Left hindlimb (tissue), 1 donor: ENCODE results near the gene TSHZ2.

Experiments
- DNase-seq: peaks from one replicate; pipeline ENCODE4 v3.0.0-alpha.2; 2018

TSHZ2 gene

GRCh38 chr20:53328961-53329360, 356.8 kb downstream of the TSHZ2 start:
- DNase-seq = no peak

- DNase-seq = no peak
These were observed 357.6 kb downstream of the TSHZ2 start for GRCh38 chr20:53329781-53330180.

GRCh38 chr20:53330601-53331140, 358.5 kb downstream of the TSHZ2 start:
- no peak for DNase-seq

- DNase-seq = no peak
These were observed 359.2 kb downstream of the TSHZ2 start for GRCh38 chr20:53331151-53331973.

GRCh38 chr20:53332022-53332837, 360.1 kb downstream of the TSHZ2 start:
- DNase-seq = no peak

GRCh38 chr20:53334861-53335260, 362.7 kb downstream of the TSHZ2 start:
- DNase-seq = no peak

GRCh38 chr20:53335555-53335954, 363.4 kb downstream of the TSHZ2 start:
- no peak for DNase-seq

GRCh38 chr20:53336892-53337291, 364.7 kb downstream of the TSHZ2 start:
- no peak for DNase-seq

GRCh38 chr20:53337390-53338101, 365.4 kb downstream of the TSHZ2 start:
- DNase-seq = no peak

- no peak for DNase-seq
These were observed 366.6 kb downstream of the TSHZ2 start for GRCh38 chr20:53338716-53339115.

GRCh38 chr20:53342429-53342828, 370.3 kb downstream of the TSHZ2 start:
- DNase-seq = no peak

GRCh38 chr20:53343448-53343847, 371.3 kb downstream of the TSHZ2 start:
- DNase-seq = no peak

GRCh38 chr20:53344891-53345290, 372.7 kb downstream of the TSHZ2 start:
- DNase-seq = no peak

GRCh38 chr20:53345536-53346334, 373.6 kb downstream of the TSHZ2 start:
- no peak for DNase-seq

- no peak for DNase-seq
These were observed 374.1 kb downstream of the TSHZ2 start for GRCh38 chr20:53346335-53346648.

GRCh38 chr20:53349730-53350129, 377.6 kb downstream of the TSHZ2 start:
- no peak for DNase-seq

GRCh38 chr20:53352727-53353440, 380.7 kb downstream of the TSHZ2 start:
- no peak for DNase-seq

- DNase-seq = no peak
These were observed 382.2 kb downstream of the TSHZ2 start for GRCh38 chr20:53354314-53354713.

GRCh38 chr20:53355790-53356189, 383.6 kb downstream of the TSHZ2 start:
- no peak for DNase-seq

GRCh38 chr20:53359425-53359824, 387.3 kb downstream of the TSHZ2 start:
- DNase-seq = no peak

GRCh38 chr20:53360852-53361251, 388.7 kb downstream of the TSHZ2 start:
- no peak for DNase-seq

- DNase-seq = no peak
These were observed 390.6 kb downstream of the TSHZ2 start for GRCh38 chr20:53362736-53363135.
